K562 (cell line): ENCODE data around the gene IL12RB1. TPM values are rescaled to one million over a fixed set of nuclear protein-coding genes. Genes with fewer than 3 reads are reported as not detected.

Source experiments
- ATAC-seq: fragments of 200-7000 bp; cut with Tn5 transposase; 3 replicates; pipeline ENCODE4 v1.9.1; 2020; ENCODE audit warnings: moderate library complexity
- BruUV-seq: library from RNA; stranded (reverse); fragments of 400-500 nt; replicated peaks from 2 replicates; lab custom pipeline; 2021; lab: Mats Ljungman, UMichigan
- CTCF ChIA-PET: fragments of 300-600 bp; formaldehyde crosslinking; extraction: SDS; loops from one replicate; lab custom pipeline; 2021; ENCODE audit warnings: low intra/inter-chr PET ratio; lab: Yijun Ruan, JAX
- POLR2A ChIA-PET: fragments of 300-600, 350-650 bp; sonication (Branson Sonifier 250); formaldehyde crosslinking; extraction: SDS; loops from one replicate; lab custom pipeline; 2021; ENCODE audit warnings: antibody characterized with exemption, inconsistent platforms; lab: Yijun Ruan, JAX
- DNase-seq, 4 experiments: peaks; one replicate each; pipeline versions ENCODE4 v3.0.0 to v3.0.0-alpha.2; 2011 to 2018; ENCODE audit warnings: low spot score in 3 of 4, mixed read lengths in 3 of 4; ENCODE audit errors: extremely low read depth in 1 of 4
- FAIRE-seq: peaks from 2 replicates; lab custom pipeline; 2011; peaks lifted over from hg19 to GRCh38; lab: Jason Lieb, UNC
- H2AFZ ChIP-seq: 2 replicates; pipeline ENCODE4 v1.6.0; 2011; ENCODE audit warnings: low read depth, low read length, control low read depth, inconsistent platforms
- H3K27ac ChIP-seq: fragments of 200-600 bp; 3 replicates; pipeline ENCODE4 v1.8.0; 2011; ENCODE audit warnings: low read depth, mild to moderate bottlenecking, control low read depth, inconsistent platforms, low read length, moderate library complexity, mixed read lengths; ENCODE audit errors: extremely low read depth
- H3K27me3 ChIP-seq, 2 experiments: fragments of 300-600 bp in 1 of 2; 2 replicates in 1 of 2; 3 replicates in 1 of 2; pipeline versions ENCODE4 v1.6.0 to v1.8.0; 2011; ENCODE audit warnings: inconsistent platforms in 2 of 2, low read length in 2 of 2, mild to moderate bottlenecking in 1 of 2, mixed read lengths in 1 of 2, moderate library complexity in 1 of 2; ENCODE audit not compliant: control insufficient read depth in 2 of 2, insufficient read depth in 2 of 2
- H3K36me3 ChIP-seq: fragments of 300-600 bp; 3 replicates; pipeline ENCODE4 v1.8.0; 2011; ENCODE audit warnings: mild to moderate bottlenecking, low read length, inconsistent platforms; ENCODE audit not compliant: control insufficient read depth, insufficient read depth
- H3K4me1 ChIP-seq, 2 experiments: fragments of 200-600 bp in 1 of 2; replicated peaks in 1 of 2; 2 replicates in 1 of 2; 3 replicates in 1 of 2; pipeline versions ENCODE4 v1.5.1 to v1.8.0; 2011; ENCODE audit warnings: inconsistent platforms in 2 of 2, low read length in 2 of 2, mild to moderate bottlenecking in 1 of 2, mixed read lengths in 1 of 2, moderate library complexity in 1 of 2; ENCODE audit not compliant: control insufficient read depth in 2 of 2, insufficient read depth in 2 of 2
- H3K4me2 ChIP-seq: 2 replicates; pipeline ENCODE4 v1.6.1; 2011; ENCODE audit warnings: low read length, control low read depth, inconsistent platforms, mixed read lengths; ENCODE audit not compliant: insufficient read depth
- H3K4me3 ChIP-seq: fragments of 200-600 bp; sonication (generic), shearing (Covaris generic); 2 replicates; pipeline ENCODE4 v1.5.1; 2016; ENCODE audit warnings: control low read depth, inconsistent platforms
- H3K79me2 ChIP-seq: fragments of 200-600 bp; 3 replicates; pipeline ENCODE4 v1.8.0; 2011; ENCODE audit warnings: low read length, inconsistent platforms; ENCODE audit not compliant: control insufficient read depth, insufficient read depth
- H3K9ac ChIP-seq, 2 experiments: 2 replicates each; pipeline versions ENCODE4 v1.6.0 to v1.6.1; 2011; ENCODE audit warnings: low read depth in 2 of 2, low read length in 2 of 2, control low read depth in 1 of 2, inconsistent platforms in 1 of 2, mild to moderate bottlenecking in 1 of 2, mixed read lengths in 1 of 2; ENCODE audit not compliant: insufficient read depth in 1 of 2
- H3K9me1 ChIP-seq: one replicate; pipeline ENCODE4 v1.6.0; 2011; ENCODE audit warnings: inconsistent platforms, mild to moderate bottlenecking, low read length, moderate library complexity; ENCODE audit not compliant: control insufficient read depth, insufficient read depth
- H3K9me3 ChIP-seq: replicated peaks from 2 replicates; pipeline ENCODE4 v1.5.1; 2011; ENCODE audit warnings: low read depth, low read length, inconsistent platforms; ENCODE audit not compliant: control insufficient read depth, insufficient read depth
- H4K20me1 ChIP-seq: replicated peaks from 2 replicates; pipeline ENCODE4 v1.6.1; 2011; ENCODE audit warnings: low read length, inconsistent platforms, mixed read lengths; ENCODE audit not compliant: control insufficient read depth, insufficient read depth
- ATF4 ChIP-seq: fragments of 450-650 bp; formaldehyde crosslinking; IDR thresholded peaks from 2 replicates; pipeline ENCODE4 v1.4.0; 2022; ENCODE audit warnings: mild to moderate bottlenecking, moderate library complexity
- CREBBP ChIP-seq: IDR thresholded peaks from one replicate; pipeline ENCODE4 v1.6.1; 2012; ENCODE audit warnings: low read depth, mild to moderate bottlenecking, control low read depth, inconsistent platforms, low read length
- DIDO1 ChIP-seq: fragments of 450-650 bp; IDR thresholded peaks from 2 replicates; pipeline ENCODE4 v1.6.1; 2016; ENCODE audit warnings: low read depth, missing biosample characterization, missing genetic modification characterization
- EWSR1 ChIP-seq: fragments of 450-650 bp; IDR thresholded peaks from 2 replicates; pipeline ENCODE4 v1.6.1; 2018; ENCODE audit warnings: borderline replicate concordance, mild to moderate bottlenecking, low read depth, moderate library complexity; ENCODE audit not compliant: partially characterized antibody
- PHTF2 ChIP-seq: fragments of 250-450 bp; sonication (Bioruptor Pico); IDR thresholded peaks from 2 replicates; pipeline ENCODE4 v1.5.0; 2021; ENCODE audit warnings: mild to moderate bottlenecking
- POLR3G ChIP-seq: IDR thresholded peaks from 2 replicates; pipeline ENCODE4 v1.6.1; 2011; ENCODE audit not compliant: insufficient read length, insufficient replicate concordance; ENCODE audit errors: extremely low read depth
- PTRF ChIP-seq: fragments of 450-650 bp; IDR thresholded peaks from 2 replicates; pipeline ENCODE4 v1.6.1; 2016; ENCODE audit warnings: mild to moderate bottlenecking, missing genetic modification characterization, missing compliant biosample characterization
- ZNF197 ChIP-seq: fragments of 200-800 bp; sonication (Bioruptor generic); IDR thresholded peaks from 2 replicates; pipeline ENCODE4 v1.6.1; 2016; ENCODE audit warnings: low read depth, missing genetic modification characterization, missing compliant biosample characterization
- ZNF277 ChIP-seq: fragments of 250-450 bp; sonication (Bioruptor Pico); IDR thresholded peaks from 2 replicates; pipeline ENCODE4 v1.8.0; 2022; ENCODE audit warnings: inconsistent platforms, mild to moderate bottlenecking, moderate library complexity, borderline replicate concordance
- WGBS: fragments of 100-300 bp; shearing (Covaris generic); methylation state at CpG from one replicate; pipeline ENCODE4 v1.1.6; 2016; ENCODE audit warnings: low coverage, mixed read lengths; ENCODE audit not compliant: insufficient coverage; ENCODE audit errors: missing lambda C conversion rate; 5-methylcytosine and 5-hydroxymethylcytosine counted together
- in situ Hi-C: fragments of 300-500 bp; cut with MboI; formaldehyde crosslinking; loops from 4 replicates; pipeline ENCODE4 v1.15.0; 2018; ENCODE audit warnings: inconsistent platforms, mixed read lengths
- intact Hi-C: fragments of 100-400 bp; cut with micrococcal nuclease; formaldehyde crosslinking; loops from 2 replicates; pipeline ENCODE4 v1.14.2; 2022
- polyA plus RNA-seq, 8 experiments: library from polyadenylated mRNA; depleted of rRNA in 4 of 8; stranded (reverse) in 5 of 8; unstranded in 3 of 8; fragments of >200 nt; fragmentation: Nextera tagmentation in 2 of 8; fragmentation: Illumina TruSeq in 1 of 8; extraction: Ambion mirVana in 2 of 8; extraction: Trizol in 1 of 8; gene quantifications; 2 replicates each; pipeline versions ENCODE4 v1.2.1 to v1.2.3, GENCODE V29; 2011 to 2014; ENCODE audit warnings: inconsistent platforms in 1 of 8, missing spikeins in 1 of 8
- total RNA-seq, 7 experiments: library from RNA; depleted of rRNA in 6 of 7; stranded (reverse); fragments of >200 nt in 6 of 7; fragmentation: Illumina TruSeq in 2 of 7; extraction: Trizol in 2 of 7; gene quantifications; 2 replicates each; pipeline versions ENCODE4 v1.2.1 to v1.2.3, GENCODE V29; 2011 to 2021; ENCODE audit warnings: low replicate concordance in 1 of 7

The IL12RB1 gene
- total and polyA plus RNA-seq, 9 of the 15 experiments (the other 6 are each of a cell fraction or from before 2014, with no cell fraction given) = 0.04 to 0.07 (median 0.06) TPM; not detected in 5

GRCh38 chr19:18043676-18044075 lies 43.1 kb downstream of the IL12RB1 start:
- Histone ChIP-seq H3K27ac (no peak overlapping the region), H3K4me1 (peaks cover 3 to 13% of the 10 kb centered on the region in 2 experiments; a peak in 3 of 5 replicates), H3K36me3 (no peaks in the 10 kb centered on the region), H3K4me2 (no peak overlapping the region), H3K9me3 (0 out of 2 replicates have a peak, but pooled peaks cover 3% of the 10 kb centered on the region), H3K79me2 (no peaks in the 10 kb centered on the region), H3K4me3 (no peak overlapping the region), H4K20me1 (no peaks in the 10 kb centered on the region; the same call in 1 of the 2 replicates), H2AFZ (no peak overlapping the region), H3K9me1 (no peaks in the 10 kb centered on the region), H3K27me3 (peaks cover 13 to 14% of the 10 kb centered on the region in 2 experiments), H3K9ac (no peak overlapping the region)
- TF ChIP-seq ATF4 (CRISPR knock-in tag) = no peak
- ChIA-PET CTCF (no interaction called here), POLR2A (no interaction called here)
- FAIRE-seq (no peak), ATAC-seq (no peak), DNase-seq (no peak)
- WGBS = 39% methylated on average over 2 of the region's 3 CpGs
- no TSS peak for BruUV-seq
- intact Hi-C loops = no loop called here
- in situ Hi-C loops = no loop called here

- Histone ChIP-seq H3K4me2 (no peak overlapping the region), H3K9ac (no peak overlapping the region), H4K20me1 (no peaks in the 10 kb centered on the region), H2AFZ (no peak overlapping the region), H3K4me3 (no peak overlapping the region), H3K79me2 (no peaks in the 10 kb centered on the region), H3K9me3 (0 out of 2 replicates have a peak, but pooled peaks cover 3% of the 10 kb centered on the region), H3K4me1 (peaks cover 3 to 13% of the 10 kb centered on the region in 2 experiments; a peak in 3 of 5 replicates), H3K27me3 (peaks cover 14 to 18% of the 10 kb centered on the region in 2 experiments), H3K36me3 (no peaks in the 10 kb centered on the region), H3K27ac (no peak overlapping the region), H3K9me1 (no peaks in the 10 kb centered on the region)
- BruUV-seq = no TSS peak
- DNase-seq (no peak), FAIRE-seq (no peak), ATAC-seq (no peak)
- in situ Hi-C loops (no loop called here), intact Hi-C loops (no loop called here)
- ChIA-PET CTCF (no interaction called here), POLR2A (interaction anchor here (0.6 kb wide), 1 partner anchor 14 kb away, joined by 3 read pairs; no protein-coding TSS in a partner anchor)
- 5% methylated on average over 2 of the region's 2 CpGs for WGBS
- TF ChIP-seq POLR3G (no peak), CREBBP (no peak), ZNF197 (no peak), ZNF277 (CRISPR knock-in tag) (no peak), DIDO1 (tag) (no peak), EWSR1 (no peak), PTRF (tag) (no peak), PHTF2 (CRISPR knock-in tag) (no peak)
These were observed 45.7 kb downstream of the IL12RB1 start for GRCh38 chr19:18041054-18041453.
